Raji (cell line): Measurements from ENCODE around the gene OR2L13.

Experiments
- POLR2A ChIP-seq: IDR thresholded peaks from 2 replicates; pipeline ENCODE4 v1.6.1; 2011; ENCODE audit warnings: low read depth, low read length, control low read depth; ENCODE audit not compliant: insufficient read depth

Gene OR2L13, protein sequence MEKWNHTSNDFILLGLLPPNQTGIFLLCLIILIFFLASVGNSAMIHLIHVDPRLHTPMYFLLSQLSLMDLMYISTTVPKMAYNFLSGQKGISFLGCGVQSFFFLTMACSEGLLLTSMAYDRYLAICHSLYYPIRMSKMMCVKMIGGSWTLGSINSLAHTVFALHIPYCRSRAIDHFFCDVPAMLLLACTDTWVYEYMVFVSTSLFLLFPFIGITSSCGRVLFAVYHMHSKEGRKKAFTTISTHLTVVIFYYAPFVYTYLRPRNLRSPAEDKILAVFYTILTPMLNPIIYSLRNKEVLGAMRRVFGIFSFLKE

DNA sequence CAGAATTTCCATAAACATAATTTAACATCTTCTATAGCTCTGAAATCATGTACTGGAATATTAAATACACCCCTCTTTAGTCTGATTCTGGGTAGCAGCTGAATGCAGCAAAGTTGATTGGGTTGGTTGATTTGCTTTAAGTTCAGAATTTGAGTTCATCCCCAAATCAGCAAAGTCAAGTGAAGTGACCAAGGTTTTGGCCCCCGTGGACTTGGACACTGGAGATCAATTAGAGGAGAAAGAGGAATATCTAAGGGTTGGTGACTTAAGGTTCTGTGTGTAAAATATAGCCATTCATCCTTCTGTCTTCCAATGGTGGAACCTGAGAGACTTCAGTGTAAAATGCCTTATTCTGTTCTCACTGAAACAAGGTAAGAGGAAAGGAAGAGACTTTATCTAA, at the start of gene OR2L13:
Gene OR2L13 (plus strand): TSS at position 301 of the 400 bp plus-strand sequence. CDS start 4,192 bp downstream, outside the sequence.
- no peak for TF ChIP-seq POLR2A

DNA sequence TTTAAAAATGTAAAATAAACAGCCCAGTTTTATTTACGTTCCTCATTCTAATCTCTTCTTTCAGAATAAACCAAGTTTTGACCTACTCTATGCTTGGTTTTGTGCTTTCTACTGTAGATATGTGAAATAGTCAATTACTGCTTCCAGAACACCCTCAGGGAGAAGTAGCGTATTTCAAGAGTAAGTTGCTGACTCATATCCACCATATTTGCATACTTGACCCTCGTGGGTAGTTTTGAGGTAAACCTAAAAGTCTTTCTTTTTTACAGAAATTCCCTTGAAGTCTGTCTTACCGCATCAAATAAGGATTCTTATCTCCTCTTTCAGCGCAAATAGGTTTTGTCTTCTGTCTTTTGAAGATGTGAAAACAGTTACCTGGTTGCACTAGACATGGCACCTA, 49.8 kb upstream of the OR2L13 start:
- TF ChIP-seq POLR2A, result no peak

DNA sequence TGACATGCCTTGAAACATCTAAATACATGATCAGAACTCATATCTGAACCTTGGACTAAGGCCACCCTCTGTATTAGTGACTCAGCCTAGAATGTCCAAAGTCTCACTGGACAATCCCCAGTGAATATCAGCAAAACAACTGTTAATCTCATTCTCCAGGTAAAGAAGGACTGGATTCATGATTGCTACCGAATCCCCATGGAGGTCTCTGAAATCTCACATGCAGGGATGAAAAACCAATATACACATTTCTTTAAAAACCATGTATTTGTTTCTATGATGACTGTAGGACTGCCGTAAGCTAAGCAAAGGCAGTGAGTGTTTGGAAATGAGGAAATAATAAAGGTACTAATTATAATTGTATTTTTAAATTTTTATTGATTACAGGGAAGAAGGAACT, 48.4 kb upstream of the OR2L13 start, which contains the start of gene OR2L3:
Gene OR2L3 (plus strand): TSS at position 301 of the 400 bp plus-strand sequence. CDS start 13,846 bp downstream, outside the sequence.
- TF ChIP-seq POLR2A, result no peak

DNA sequence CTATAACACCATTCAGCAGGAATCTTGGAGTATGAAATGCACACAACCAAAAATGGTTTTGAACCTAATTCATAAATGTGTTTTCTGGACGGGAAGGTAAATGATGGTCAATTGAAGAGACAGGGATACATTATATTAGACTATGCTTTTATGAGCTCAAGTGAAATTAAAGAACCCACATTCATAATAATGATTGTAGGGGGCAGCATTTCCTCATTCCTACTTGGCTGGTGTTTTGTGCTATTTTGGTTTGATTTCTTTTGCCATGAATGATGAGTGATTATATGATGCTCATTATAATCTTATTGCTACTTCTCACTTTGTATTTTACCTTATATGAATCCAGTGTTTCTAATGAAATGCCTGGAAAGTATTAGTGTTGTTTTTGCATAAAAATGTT, 48.0 kb upstream of the OR2L13 start:
- no peak for TF ChIP-seq POLR2A

DNA sequence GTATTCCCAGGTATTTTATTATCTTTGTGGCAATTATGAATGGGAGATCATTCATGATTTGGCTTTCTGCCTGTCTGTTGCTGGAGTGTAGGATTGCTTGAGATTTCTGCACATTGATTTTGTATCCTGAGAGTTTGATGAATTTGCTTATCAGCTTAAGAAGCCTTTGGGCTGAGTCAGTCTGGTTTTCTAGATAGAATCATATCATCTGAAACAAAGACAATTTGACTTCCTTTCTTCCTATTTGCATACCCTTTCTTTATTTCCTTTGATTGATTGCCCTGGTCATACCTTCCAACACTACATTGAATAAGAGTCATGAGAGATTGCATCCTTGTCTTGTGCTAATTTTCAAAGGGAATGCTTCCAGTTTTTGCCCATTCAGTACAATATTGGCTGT, 40.3 kb upstream of the OR2L13 start:
- no peak for TF ChIP-seq POLR2A

DNA sequence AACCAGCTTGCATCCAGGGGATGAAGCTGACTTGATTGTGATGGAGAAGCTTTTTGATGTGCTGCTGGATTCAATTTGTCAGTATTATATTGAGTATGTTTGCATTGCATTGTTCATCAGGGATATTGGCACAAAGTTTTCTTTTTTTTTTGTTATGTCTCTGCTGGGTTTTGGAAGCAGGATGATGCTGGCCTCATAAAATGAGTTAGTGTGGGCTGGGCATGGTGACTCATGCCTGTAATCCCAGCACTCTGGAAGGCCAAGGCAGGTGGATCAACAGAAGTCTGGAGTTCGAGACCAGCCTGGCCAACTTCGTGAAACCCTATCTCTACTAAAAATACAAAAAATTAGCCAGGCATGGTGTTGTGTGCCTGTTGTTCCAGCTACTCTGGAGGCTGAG, 39.7 kb upstream of the OR2L13 start:
- TF ChIP-seq POLR2A, result no peak

DNA sequence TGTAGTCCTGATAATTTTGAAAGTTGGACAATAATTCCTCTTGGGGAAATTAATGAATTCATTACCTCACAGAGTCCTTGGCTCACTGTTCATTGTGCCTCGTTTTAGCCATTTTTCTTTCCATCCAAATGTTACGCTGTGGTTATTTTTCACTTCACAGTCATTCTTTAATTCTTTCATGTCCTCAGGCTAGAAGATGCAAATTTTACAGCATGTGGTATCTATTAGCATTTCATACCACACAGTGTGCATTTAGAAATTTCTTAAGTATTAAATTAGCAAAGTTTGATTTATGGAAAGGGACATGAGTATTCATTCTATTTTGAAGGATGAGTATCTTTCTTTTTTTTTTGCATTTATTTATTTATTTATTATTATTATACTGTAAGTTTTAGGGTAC, 29.9 kb upstream of the OR2L13 start:
- no peak for TF ChIP-seq POLR2A

DNA sequence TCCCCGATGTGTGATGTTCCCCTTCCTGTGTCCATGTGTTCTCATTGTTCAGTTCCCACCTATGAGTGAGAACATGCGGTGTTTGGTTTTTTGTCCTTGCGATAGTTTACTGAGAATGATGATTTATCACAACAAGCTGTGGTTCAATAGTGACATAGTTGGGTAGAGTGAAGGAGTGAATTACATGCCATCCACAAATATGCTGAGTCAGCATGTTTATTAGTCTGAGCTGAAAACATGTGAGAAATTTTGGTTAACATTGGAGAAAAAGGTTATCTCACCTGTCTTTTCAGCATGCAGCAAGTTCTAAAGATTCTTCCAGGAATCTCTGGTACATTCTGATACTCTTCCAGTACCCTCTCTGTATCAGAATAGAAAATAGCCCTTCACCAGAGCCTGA, 29.4 kb upstream of the OR2L13 start:
- no peak for TF ChIP-seq POLR2A

DNA sequence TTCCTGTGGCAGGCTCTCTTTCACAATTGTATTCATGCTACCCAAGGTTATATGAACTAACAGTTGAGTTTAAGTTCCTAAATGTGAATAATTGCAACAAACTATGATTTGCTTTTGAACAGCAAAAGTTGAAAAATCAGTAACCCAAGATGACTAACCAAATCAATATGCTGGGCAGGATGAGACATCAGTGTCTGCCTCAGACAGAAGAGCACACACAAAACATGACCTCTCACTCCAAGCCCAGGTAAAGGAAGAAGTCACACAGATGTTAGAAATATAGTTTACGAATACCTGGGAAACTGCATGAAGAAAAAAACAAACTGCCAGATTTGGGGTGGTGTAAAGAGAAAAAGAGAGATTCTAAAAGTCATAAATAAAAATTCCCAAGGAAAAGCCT, 3.5 kb downstream of the OR2L13 start:
- TF ChIP-seq POLR2A, result no peak

DNA sequence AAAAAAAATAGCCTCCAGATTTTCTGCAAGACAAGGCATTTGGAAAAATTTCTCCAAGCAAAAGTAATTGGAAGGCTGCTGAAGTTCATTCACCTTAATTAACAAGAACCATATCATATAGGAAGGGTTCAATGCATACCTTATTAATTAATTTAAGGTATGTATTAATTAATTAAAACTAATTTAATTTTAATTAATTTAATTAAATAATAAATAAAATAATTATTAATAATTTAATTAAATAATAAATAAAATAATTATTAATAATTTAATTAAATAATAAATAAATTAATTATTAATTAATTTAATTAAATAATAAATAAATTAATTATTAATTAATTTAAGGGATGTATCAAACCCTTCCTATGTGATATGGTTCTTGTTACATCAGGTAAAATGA, 7.9 kb downstream of the OR2L13 start:
- TF ChIP-seq POLR2A, result no peak

DNA sequence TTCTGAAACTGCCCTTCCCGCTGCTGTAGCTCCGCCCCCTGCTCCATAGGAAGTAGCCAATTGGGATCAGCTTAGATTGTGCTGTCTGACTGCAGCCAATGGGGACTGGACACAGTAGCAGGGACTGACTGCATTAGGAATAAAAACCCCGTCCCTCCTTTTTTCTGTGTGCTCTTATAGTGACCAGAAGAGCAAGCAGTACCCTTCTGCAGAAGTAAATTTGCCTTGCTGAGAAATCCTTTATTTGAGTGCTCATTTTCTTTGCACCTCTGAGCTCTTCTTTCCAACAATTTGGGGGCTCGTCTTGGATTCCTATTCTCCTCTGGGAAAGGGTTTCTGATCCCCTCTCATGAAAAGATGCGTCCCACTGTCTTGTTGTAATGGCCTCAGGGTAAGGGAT, 16.2 kb downstream of the OR2L13 start:
- TF ChIP-seq POLR2A, result no peak

DNA sequence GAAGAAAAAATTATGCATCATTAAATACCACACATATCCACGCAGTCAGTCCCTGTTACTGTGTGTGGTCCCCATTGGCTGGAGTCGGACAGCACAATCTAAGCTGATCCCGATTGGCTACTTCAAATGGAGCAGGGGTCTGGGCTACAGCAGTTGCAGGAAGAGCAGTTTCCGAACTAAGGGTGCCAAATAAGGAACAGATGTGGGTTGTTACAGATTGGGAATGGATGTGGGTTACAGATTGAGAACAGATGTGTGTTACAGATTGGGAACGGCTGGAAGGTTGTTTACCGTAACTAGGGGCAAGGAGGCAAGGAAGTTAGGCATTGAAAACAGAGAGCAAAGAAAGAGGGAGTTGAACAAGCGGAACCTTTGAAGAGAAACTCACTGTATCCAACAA, 19.9 kb downstream of the OR2L13 start:
- TF ChIP-seq POLR2A, result no peak

DNA sequence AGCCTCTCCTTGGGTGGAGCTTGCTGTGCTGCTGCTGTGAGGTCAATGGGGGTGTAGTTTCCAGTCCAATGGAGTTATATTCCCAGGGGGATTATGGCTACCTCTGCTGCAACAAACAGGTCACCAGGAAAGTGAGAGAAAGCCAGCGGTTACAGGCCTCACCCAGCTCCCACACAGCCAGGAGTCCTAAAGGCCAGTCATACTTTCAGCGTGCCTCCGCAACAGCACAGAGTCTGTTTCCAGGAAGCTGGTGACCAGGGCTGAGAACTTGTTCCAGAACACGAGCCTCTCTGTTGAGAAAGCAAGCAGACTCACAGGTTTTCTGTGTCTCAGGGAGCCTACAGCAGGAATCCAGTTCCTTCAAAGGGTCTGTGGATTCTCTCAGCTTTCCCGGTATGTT, 32.7 kb downstream of the OR2L13 start:
- TF ChIP-seq POLR2A, result no peak

DNA sequence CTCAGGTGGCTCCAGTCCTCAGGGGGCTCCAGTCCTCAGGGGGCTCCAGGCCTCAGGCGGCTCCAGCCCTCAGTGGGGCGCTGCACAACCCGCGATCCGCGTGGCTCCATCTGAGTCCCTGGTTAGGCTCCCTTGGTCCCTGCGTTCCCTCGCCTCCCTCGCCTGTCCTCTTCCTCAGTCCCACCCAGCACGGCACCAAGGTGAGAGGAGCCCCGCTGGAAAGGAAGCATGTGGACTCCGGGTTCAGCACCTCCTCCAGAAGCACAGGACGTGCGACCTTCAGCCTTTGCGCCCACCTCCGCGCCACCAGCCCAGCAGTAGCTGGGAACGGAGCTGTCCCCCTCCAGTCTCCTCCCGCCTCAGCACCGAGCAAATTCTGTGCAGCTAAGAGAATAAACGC, 41.8 kb downstream of the OR2L13 start:
- TF ChIP-seq POLR2A, result no peak

DNA sequence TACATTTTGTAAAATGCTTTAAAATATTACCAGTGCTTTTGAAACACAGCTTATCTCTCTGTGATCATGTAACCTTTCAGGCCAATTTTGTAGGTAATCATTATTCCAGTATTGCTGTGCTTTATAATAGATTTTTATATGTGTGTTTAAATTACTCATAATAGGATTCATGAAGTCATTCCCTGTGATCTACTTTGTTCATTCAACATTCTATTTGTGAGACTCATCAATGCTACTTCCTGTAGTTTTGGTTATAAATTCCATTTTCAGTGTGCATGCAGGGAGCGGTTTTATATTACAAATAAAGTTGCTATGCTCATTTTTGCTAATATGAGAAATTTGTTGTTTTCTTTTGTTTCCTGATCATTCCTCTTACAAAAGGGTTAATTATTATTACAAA, 45.9 kb downstream of the OR2L13 start:
- TF ChIP-seq POLR2A, result no peak

DNA sequence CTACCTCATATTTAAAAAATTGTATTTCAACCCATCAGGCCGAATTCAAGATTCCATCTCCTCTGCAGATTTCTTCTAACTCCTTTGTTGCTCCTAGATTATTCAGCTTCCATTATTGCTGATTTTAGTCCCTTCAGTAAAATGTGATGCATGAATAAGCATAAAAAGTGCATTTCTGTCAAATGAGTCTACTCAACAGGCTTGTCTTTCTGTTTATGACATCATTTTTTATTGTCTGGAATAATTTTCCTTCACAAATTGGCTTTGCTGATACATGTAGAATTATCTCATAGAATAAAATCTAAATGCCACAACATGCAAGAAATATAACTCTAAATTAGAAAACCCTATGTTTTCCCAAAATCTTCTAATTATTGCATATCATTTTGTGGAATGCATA, 48.3 kb downstream of the OR2L13 start:
- TF ChIP-seq POLR2A, result no peak
